IMR-90 (cell line): ENCODE results near the gene PIK3C3.

Source experiments
- CEBPB ChIP-seq: IDR thresholded peaks from 2 replicates; pipeline ENCODE4 v1.6.1; 2012; ENCODE audit warnings: low read depth, low read length, improper control_type of control experiment
- CHD1 ChIP-seq: IDR thresholded peaks from 2 replicates; pipeline ENCODE4 v1.6.1; 2012; ENCODE audit warnings: low read depth, low read length, improper control_type of control experiment
- CTCF ChIP-seq: conservative IDR thresholded peaks from 2 replicates; pipeline ENCODE4 v1.5.1; 2012; ENCODE audit warnings: mild to moderate bottlenecking, low read depth, low read length, improper control_type of control experiment
- MAFK ChIP-seq: IDR thresholded peaks from 2 replicates; pipeline ENCODE4 v1.6.1; 2012; ENCODE audit warnings: low read depth, low read length, improper control_type of control experiment
- MAZ ChIP-seq: IDR thresholded peaks from 2 replicates; pipeline ENCODE4 v1.6.1; 2012; ENCODE audit warnings: low read depth, mild to moderate bottlenecking, low read length, improper control_type of control experiment, moderate library complexity, borderline replicate concordance
- POLR2A ChIP-seq: IDR thresholded peaks from 2 replicates; pipeline ENCODE4 v1.6.1; 2012; ENCODE audit warnings: mild to moderate bottlenecking, low read depth, low read length
- RAD21 ChIP-seq: IDR thresholded peaks from 2 replicates; pipeline ENCODE4 v1.6.1; 2012; ENCODE audit warnings: low read length, improper control_type of control experiment
- RCOR1 ChIP-seq: IDR thresholded peaks from 2 replicates; pipeline ENCODE4 v1.6.1; 2012; ENCODE audit warnings: mild to moderate bottlenecking, low read length, improper control_type of control experiment; ENCODE audit not compliant: insufficient replicate concordance
- RFX5 ChIP-seq: IDR thresholded peaks from 2 replicates; pipeline ENCODE4 v1.8.0; 2012; ENCODE audit warnings: low read depth, mild to moderate bottlenecking, low read length, moderate library complexity
- SMC3 ChIP-seq: fragments of 150-350 bp; IDR thresholded peaks from 2 replicates; pipeline ENCODE4 v1.6.1; 2016; ENCODE audit warnings: low read depth, mild to moderate bottlenecking, antibody characterized with exemption, low read length, moderate library complexity

GRCh38 chr18:42095732-42096377, 140.8 kb downstream of the PIK3C3 start:
- no peak for TF ChIP-seq CTCF
- TF ChIP-seq MAZ, result no peak
- TF ChIP-seq RCOR1, result no peak
- no peak for TF ChIP-seq POLR2A
- no peak for TF ChIP-seq SMC3
- no peak for TF ChIP-seq CEBPB
- TF ChIP-seq RFX5, result no peak
- no peak for TF ChIP-seq RAD21
- no peak for TF ChIP-seq MAFK
- TF ChIP-seq CHD1, result no peak
